HG03565 (cell line): ENCODE results near the gene HIVEP3.
A peak's percentile ranks its signal among the peaks of the same experiment; 100 is the strongest.
"Not testable (repeated sequence)": the region's sequence is repeated elsewhere in the genome, so short reads cannot be mapped to it uniquely, and the experiment has no call there.

Experiments used
- ATAC-seq: cut with Tn5 transposase; IDR thresholded peaks from one replicate; pipeline ENCODE4 v1.9.1; 2021; ENCODE audit warnings: mild to moderate bottlenecking, moderate library complexity; ENCODE audit not compliant: unreplicated experiment

The HIVEP3 gene

GRCh38 chr1:41573785-41574713 lies 344.7 kb downstream of the HIVEP3 start:
- peak; percentile 37 for ATAC-seq

- no peak for ATAC-seq
Measured at GRCh38 chr1:41573194-41573593, 345.5 kb downstream of the HIVEP3 start.

GRCh38 chr1:41572224-41572623 lies 346.5 kb downstream of the HIVEP3 start:
- no peak for ATAC-seq

- no peak for ATAC-seq
Measured at GRCh38 chr1:41571041-41571440, 347.7 kb downstream of the HIVEP3 start.

GRCh38 chr1:41568204-41568603 lies 350.5 kb downstream of the HIVEP3 start:
- ATAC-seq, result no peak

- no peak for ATAC-seq
Measured at GRCh38 chr1:41566969-41567368, 351.8 kb downstream of the HIVEP3 start.

GRCh38 chr1:41566274-41566885 lies 352.3 kb downstream of the HIVEP3 start:
- no peak for ATAC-seq

GRCh38 chr1:41564741-41565475 lies 353.8 kb downstream of the HIVEP3 start:
- ATAC-seq, result no peak

- ATAC-seq, result no peak
Measured at GRCh38 chr1:41562328-41562727, 356.4 kb downstream of the HIVEP3 start.

GRCh38 chr1:41560931-41561330 lies 357.8 kb downstream of the HIVEP3 start:
- no peak for ATAC-seq

- no peak for ATAC-seq
Measured at GRCh38 chr1:41560496-41560895, 358.2 kb downstream of the HIVEP3 start.

- ATAC-seq, result no peak
Measured at GRCh38 chr1:41559331-41559730, 359.4 kb downstream of the HIVEP3 start.

- no peak for ATAC-seq
Measured at GRCh38 chr1:41558761-41559171, 360.0 kb downstream of the HIVEP3 start.

- no peak for ATAC-seq
Measured at GRCh38 chr1:41557751-41558455, 360.8 kb downstream of the HIVEP3 start.

GRCh38 chr1:41554746-41555145 lies 364.0 kb downstream of the HIVEP3 start:
- not testable (repeated sequence) for ATAC-seq

- ATAC-seq, result no peak
Measured at GRCh38 chr1:41547781-41548560, 370.8 kb downstream of the HIVEP3 start.

GRCh38 chr1:41547336-41547735 lies 371.4 kb downstream of the HIVEP3 start:
- ATAC-seq, result no peak

GRCh38 chr1:41546833-41547135 lies 371.9 kb downstream of the HIVEP3 start:
- ATAC-seq, result no peak

- ATAC-seq, result no peak
Measured at GRCh38 chr1:41545996-41546832, 372.5 kb downstream of the HIVEP3 start.
